GM19397 (cell line): Measurements from ENCODE around the gene LEMD1.

Experiments
- ATAC-seq: cut with Tn5 transposase; IDR thresholded peaks from one replicate; pipeline ENCODE4 v1.9.1; 2021; ENCODE audit warnings: mild to moderate bottlenecking, moderate library complexity; ENCODE audit not compliant: unreplicated experiment

LEMD1 gene

GRCh38 chr1:205356440-205357139, 65.3 kb downstream of the LEMD1 start, which contains the start of gene KLHDC8A:
KLHDC8A (minus strand) TSS chr1:205356922; CDS start chr1:205343604, 13,318 bp downstream.
- no peak for ATAC-seq

GRCh38 chr1:205355075-205355453, 66.8 kb downstream of the LEMD1 start:
- no peak for ATAC-seq

DNA sequence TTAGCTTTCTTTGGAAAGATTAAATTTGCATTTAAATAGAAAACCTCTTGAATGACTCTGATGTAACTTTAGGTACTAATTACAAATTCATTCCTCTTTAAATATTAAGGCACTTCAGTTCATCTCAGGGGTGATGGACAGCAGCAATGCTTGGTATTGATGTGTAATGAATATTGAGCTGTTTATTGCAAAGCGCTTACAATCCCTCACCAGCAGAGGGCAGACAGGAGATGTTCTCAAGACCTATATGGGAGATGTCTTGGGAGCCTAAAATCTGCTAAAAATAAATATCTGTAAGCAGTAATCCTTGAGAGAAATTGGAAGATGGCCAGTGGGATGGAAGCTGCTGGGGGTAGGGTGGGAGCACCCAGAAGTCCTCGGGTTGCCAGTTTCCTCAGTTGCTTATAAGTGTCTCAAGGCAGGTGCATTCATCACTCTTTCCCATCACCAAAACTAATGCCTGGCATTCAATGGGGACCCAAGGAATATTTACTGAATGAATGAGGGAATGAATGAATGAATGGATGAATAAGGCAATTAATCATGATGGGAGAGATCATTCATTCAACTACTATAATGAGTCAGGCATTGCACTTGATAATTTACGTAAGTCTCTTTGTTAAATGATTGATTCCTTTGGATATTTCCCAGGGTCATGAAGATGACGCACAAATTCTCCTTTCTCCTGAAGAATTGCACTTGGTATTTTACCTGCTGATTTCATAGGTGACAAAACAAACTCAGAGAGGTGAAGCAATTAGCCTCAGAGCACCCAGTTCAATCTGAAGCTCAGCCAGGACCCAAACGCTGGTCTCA, 67.4 kb downstream of the LEMD1 start:
- ATAC-seq: no peak

DNA sequence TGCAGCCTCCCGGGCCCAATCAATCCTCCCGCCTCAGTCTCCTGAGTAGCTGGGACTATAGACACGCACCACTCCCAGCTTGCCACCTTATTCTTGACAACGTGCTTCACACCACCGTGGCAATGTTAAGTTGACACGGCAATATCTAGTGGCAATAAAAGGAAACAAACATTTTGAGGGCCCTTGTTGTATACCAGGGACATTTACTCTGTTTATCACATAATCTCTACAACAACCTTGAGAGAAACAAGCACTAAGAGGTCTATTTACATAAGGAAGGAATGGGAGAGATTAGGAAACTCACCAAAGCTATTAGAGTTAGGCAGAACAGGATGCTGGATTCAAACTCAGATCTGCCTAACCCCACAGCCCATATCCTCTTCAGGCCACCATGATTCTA, 68.2 kb downstream of the LEMD1 start:
- ATAC-seq: no peak

GRCh38 chr1:205353191-205353590, 68.7 kb downstream of the LEMD1 start:
- ATAC-seq: no peak

GRCh38 chr1:205351984-205352713, 69.7 kb downstream of the LEMD1 start:
- ATAC-seq: no peak

DNA sequence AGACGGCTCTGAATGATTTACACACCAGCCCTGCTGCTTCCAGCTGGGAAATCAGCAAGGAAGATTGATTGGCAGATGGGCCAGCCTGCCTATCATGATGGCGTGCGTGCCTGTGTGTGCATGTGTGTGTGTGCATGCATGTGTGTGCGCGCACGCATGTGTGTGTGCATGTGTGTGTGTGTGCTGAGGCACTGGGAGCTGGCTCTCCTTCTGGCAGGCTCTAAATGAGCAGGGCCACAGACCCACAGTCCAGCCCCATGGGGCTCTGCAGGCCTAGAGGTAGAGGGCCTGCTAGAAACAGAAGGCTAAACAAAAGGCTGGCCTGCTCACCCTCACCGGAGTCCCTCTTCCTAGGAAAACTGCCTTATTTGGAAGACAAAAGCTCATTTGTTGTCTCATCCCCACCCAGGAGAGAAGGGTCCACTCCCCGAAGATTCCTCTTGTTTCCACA, 71.1 kb downstream of the LEMD1 start:
- ATAC-seq: no peak

GRCh38 chr1:205350124-205350523, 71.7 kb downstream of the LEMD1 start:
- no peak for ATAC-seq

GRCh38 chr1:205348554-205349487, 73.0 kb downstream of the LEMD1 start:
- ATAC-seq: no peak

DNA sequence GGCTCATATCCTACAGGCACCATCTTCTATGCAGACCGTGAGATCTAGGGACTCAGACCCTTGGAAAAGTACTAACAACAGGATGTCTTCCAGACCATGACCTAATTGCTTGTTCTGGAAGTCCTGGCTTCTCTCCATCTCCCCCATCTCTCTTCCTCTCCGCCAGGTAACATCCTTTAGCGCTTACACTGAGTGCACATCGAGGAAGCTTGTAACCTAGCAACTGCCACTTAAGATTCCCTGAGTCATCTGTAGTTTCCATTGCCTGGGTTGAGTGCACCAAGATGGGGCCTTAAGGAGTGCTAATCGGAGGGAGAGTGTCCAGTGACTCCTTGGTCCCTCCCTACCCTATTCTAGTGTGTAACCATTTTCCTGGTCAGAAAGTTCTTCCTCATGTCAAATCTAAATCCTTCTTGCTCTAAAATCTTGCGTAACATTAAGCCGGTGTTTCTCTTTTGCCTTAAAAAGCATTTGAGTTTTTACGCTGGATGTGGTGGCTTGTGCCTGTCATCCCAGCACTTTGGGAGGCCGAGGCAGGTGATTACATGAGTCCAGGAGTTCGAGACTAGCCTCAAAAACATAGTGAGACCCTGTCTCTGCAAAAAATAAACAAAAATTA, 74.8 kb downstream of the LEMD1 start:
- no peak for ATAC-seq

- no peak for ATAC-seq
Observed at GRCh38 chr1:205345761-205346160, 76.1 kb downstream of the LEMD1 start.

GRCh38 chr1:205344066-205344928, 77.6 kb downstream of the LEMD1 start:
- no peak for ATAC-seq

- no peak for ATAC-seq
Observed at GRCh38 chr1:205343431-205344065, 78.3 kb downstream of the LEMD1 start.

DNA sequence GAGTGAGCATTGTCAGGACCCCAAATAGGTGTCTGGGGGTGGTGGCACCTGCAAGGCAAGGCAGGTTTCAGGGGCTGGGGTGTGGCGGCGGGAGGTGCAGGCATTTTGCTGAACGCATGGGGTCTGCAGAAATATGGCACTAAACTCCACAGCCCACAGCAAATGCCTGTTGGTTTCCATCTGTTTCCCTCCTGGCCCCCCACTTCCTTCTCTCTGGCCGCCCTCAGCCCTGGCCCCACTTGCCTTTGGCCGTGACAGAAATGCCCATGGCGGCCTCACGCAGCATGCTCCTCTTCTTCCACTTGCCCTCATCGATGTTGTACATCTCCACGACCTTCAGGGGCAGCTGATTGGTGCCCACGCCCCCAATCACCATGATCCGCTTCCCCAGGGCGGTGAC, 78.9 kb downstream of the LEMD1 start:
- no peak for ATAC-seq

DNA sequence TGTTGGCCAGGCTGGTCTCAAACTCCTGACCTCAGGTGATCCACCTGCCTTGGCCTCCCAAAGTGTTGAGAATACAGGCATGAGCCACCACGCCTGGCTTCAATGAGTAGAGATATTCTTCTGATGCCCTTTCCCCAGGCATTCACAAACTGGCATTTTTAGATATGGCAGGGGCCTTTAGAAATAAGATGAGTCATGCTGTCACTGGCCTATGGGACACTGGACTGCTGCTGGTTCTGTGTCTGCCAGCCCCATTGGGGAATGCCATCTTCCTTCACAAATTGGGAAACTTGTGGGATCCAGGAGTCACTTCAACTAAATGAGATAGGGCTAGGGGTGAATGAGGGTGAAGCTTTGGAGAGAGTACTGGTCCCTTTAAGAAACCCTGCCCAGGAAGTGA, 81.2 kb downstream of the LEMD1 start:
- no peak for ATAC-seq

DNA sequence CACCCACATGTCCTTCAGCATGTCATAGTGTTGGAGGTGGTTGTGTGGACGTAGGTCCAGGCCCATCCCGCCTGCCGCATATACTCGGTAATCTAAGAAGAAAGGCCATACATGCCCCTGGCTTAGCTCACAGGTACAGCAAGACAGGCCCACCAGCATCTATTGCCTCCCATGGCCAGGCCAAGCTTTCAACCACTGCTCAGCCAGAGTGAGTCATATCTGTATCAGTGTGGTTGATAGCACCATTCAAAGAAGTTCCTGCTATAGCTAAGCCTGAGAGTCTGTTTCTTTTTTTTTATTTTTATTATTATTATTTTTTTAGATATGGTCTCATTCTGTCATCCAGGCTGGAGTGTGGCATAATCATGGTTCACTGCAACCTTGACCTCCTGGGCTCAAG, 82.1 kb downstream of the LEMD1 start:
- ATAC-seq: no peak

DNA sequence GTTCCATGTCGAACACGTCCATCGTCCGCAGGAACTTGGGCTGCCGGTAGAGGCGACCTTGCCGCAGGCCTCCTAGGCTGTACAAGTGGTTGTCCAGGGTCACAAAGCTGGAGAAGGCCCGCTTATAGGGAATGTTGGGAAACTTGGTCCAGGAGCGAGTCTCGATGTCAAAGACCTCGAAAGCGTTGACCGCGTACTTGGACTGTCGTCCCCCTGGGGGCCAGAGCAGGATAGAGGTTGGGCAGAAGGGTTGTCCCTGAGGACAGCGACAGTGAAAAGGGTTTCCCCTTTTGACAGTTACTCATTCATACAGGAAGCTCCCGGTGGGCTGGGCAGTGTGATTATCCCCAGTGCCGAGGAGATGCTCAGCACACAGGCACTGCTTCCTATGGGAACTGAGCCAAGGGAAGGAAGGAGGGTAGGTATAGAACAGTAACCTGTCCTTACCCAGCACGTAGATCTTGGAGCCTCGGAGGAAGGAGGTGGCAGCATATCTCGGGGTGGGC, 82.6 kb downstream of the LEMD1 start:
- ATAC-seq: no peak

GRCh38 chr1:205338011-205338410, 83.8 kb downstream of the LEMD1 start:
- ATAC-seq: no peak
